B cell (primary cell): Measurements from ENCODE around the gene LTO1.

ENCODE experiments used
- EZH2 ChIP-seq: IDR thresholded peaks from 2 replicates; pipeline ENCODE4 v1.6.1; 2012; ENCODE audit warnings: borderline replicate concordance, low read depth, mild to moderate bottlenecking, moderate library complexity, low read length; ENCODE audit not compliant: insufficient read depth, poor library complexity, severe bottlenecking
- TF ChIP-seq, protein P1 (sequence below): fragments of 200-600 bp; IDR thresholded peaks from one replicate; pipeline ENCODE4 v1.8.0; 2022; ENCODE audit warnings: antibody characterized with exemption, mild to moderate bottlenecking

- TF ChIP-seq, protein P1, sequence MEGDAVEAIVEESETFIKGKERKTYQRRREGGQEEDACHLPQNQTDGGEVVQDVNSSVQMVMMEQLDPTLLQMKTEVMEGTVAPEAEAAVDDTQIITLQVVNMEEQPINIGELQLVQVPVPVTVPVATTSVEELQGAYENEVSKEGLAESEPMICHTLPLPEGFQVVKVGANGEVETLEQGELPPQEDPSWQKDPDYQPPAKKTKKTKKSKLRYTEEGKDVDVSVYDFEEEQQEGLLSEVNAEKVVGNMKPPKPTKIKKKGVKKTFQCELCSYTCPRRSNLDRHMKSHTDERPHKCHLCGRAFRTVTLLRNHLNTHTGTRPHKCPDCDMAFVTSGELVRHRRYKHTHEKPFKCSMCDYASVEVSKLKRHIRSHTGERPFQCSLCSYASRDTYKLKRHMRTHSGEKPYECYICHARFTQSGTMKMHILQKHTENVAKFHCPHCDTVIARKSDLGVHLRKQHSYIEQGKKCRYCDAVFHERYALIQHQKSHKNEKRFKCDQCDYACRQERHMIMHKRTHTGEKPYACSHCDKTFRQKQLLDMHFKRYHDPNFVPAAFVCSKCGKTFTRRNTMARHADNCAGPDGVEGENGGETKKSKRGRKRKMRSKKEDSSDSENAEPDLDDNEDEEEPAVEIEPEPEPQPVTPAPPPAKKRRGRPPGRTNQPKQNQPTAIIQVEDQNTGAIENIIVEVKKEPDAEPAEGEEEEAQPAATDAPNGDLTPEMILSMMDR, result no peak
- no peak for TF ChIP-seq EZH2
Measured at GRCh38 chr11:69721106-69721505, 46.0 kb upstream of the LTO1 start.
